ENCODE results near the gene ZNF331.
"Not testable (repeated sequence)": the region's sequence is repeated elsewhere in the genome, so short reads cannot be mapped to it uniquely, and the experiment has no call there.

Gene ZNF331

GRCh38 chr19:53503671-53504364, 34.1 kb upstream of the ZNF331 start:
- not testable (repeated sequence) for H4K8ac ChIP-seq (ENCODE audit: low read depth, low read length); H2BK5ac ChIP-seq (ENCODE audit: low read length); H3K4me1 ChIP-seq (ENCODE audit: control insufficient read depth, low read depth, low read length); H2AK5ac ChIP-seq (ENCODE audit: low read length); H3K36me3 ChIP-seq (ENCODE audit: control insufficient read depth, insufficient read depth, low read length); H3K4me3 ChIP-seq (ENCODE audit: low read length); H3K4ac ChIP-seq (ENCODE audit: low read depth, low read length); H4K5ac ChIP-seq (ENCODE audit: low read length); H2BK120ac ChIP-seq (ENCODE audit: low read depth, low read length); H3K27me3 ChIP-seq (ENCODE audit: insufficient read depth, low read length, poor library complexity); H3K79me2 ChIP-seq (ENCODE audit: control insufficient read depth, insufficient read depth, low read length); H2BK15ac ChIP-seq (replicated peaks; ENCODE audit: low read depth); H3K18ac ChIP-seq (ENCODE audit: low read length); H3K9ac ChIP-seq (ENCODE audit: low read length); H3K4me2 ChIP-seq (ENCODE audit: low read length); H3K23ac ChIP-seq (ENCODE audit: low read length); H3K27ac ChIP-seq (ENCODE audit: low read depth, low read length); H3K79me1 ChIP-seq (ENCODE audit: low read length); H3K56ac ChIP-seq (ENCODE audit: low read length)
- DNase-seq, result peak; percentile 44
- WGBS (ENCODE audit: extremely low coverage, insufficient coverage, low lambda C conversion rate), result no CpG with 5 or more reads among the region's 14 CpGs

GRCh38 chr19:53504365-53504703, 33.6 kb upstream of the ZNF331 start:
- Histone ChIP-seq H3K56ac (ENCODE audit: low read length) (peak overlapping the region; percentile 76), H3K9ac (ENCODE audit: low read length) (peak overlapping the region; percentile 40)
- not testable (repeated sequence) for H3K18ac ChIP-seq (ENCODE audit: low read length); H2AK5ac ChIP-seq (ENCODE audit: low read length); H3K36me3 ChIP-seq (ENCODE audit: control insufficient read depth, insufficient read depth, low read length); H3K27me3 ChIP-seq (ENCODE audit: insufficient read depth, low read length, poor library complexity); H3K4me1 ChIP-seq (ENCODE audit: control insufficient read depth, low read depth, low read length); H4K5ac ChIP-seq (ENCODE audit: low read length); H3K79me2 ChIP-seq (ENCODE audit: control insufficient read depth, insufficient read depth, low read length); H2BK120ac ChIP-seq (ENCODE audit: low read depth, low read length); H3K4ac ChIP-seq (ENCODE audit: low read depth, low read length); H2BK15ac ChIP-seq (replicated peaks; ENCODE audit: low read depth); H2BK5ac ChIP-seq (ENCODE audit: low read length); H3K4me2 ChIP-seq (ENCODE audit: low read length); H3K4me3 ChIP-seq (ENCODE audit: low read length); H3K79me1 ChIP-seq (ENCODE audit: low read length); H3K27ac ChIP-seq (ENCODE audit: low read depth, low read length); H4K8ac ChIP-seq (ENCODE audit: low read depth, low read length); H3K23ac ChIP-seq (ENCODE audit: low read length)
- no CpG with 5 or more reads among the region's 13 CpGs for WGBS (ENCODE audit: extremely low coverage, insufficient coverage, low lambda C conversion rate)
- DNase-seq, result peak; percentile 34

GRCh38 chr19:53504885-53505284, 33.1 kb upstream of the ZNF331 start:
- Histone ChIP-seq H3K9ac (ENCODE audit: low read length) (no peak overlapping the region), H3K23ac (ENCODE audit: low read length) (no peak overlapping the region), H3K36me3 (ENCODE audit: control insufficient read depth, insufficient read depth, low read length) (no peaks in the 10 kb centered on the region), H3K4me1 (ENCODE audit: control insufficient read depth, low read depth, low read length) (no peaks in the 10 kb centered on the region), H3K56ac (ENCODE audit: low read length) (no peak overlapping the region), H3K79me1 (ENCODE audit: low read length) (no peaks in the 10 kb centered on the region), H3K79me2 (ENCODE audit: control insufficient read depth, insufficient read depth, low read length) (no peaks in the 10 kb centered on the region), H4K8ac (ENCODE audit: low read depth, low read length) (no peak overlapping the region), H3K4me2 (ENCODE audit: low read length) (no peak overlapping the region), H2BK120ac (ENCODE audit: low read depth, low read length) (no peak overlapping the region), H3K4ac (ENCODE audit: low read depth, low read length) (no peak overlapping the region), H3K27ac (ENCODE audit: low read depth, low read length) (no peak overlapping the region), H2BK5ac (ENCODE audit: low read length) (no peak overlapping the region), H3K18ac (ENCODE audit: low read length) (no peak overlapping the region), H2AK5ac (ENCODE audit: low read length) (no peak overlapping the region), H2BK15ac (replicated peaks; ENCODE audit: low read depth) (no peak overlapping the region), H3K4me3 (ENCODE audit: low read length) (no peak overlapping the region), H4K5ac (ENCODE audit: low read length) (no peak overlapping the region), H3K27me3 (ENCODE audit: insufficient read depth, low read length, poor library complexity) (no peaks in the 10 kb centered on the region)
- no CpG with 5 or more reads among the region's 7 CpGs for WGBS (ENCODE audit: extremely low coverage, insufficient coverage, low lambda C conversion rate)
- no peak for DNase-seq

- no peak overlapping the region for H2BK120ac ChIP-seq (ENCODE audit: low read depth, low read length)
- no peaks in the 10 kb centered on the region for H3K4me1 ChIP-seq (ENCODE audit: control insufficient read depth, low read depth, low read length)
- no peak overlapping the region for H4K8ac ChIP-seq (ENCODE audit: low read depth, low read length)
- no peaks in the 10 kb centered on the region for H3K27me3 ChIP-seq (ENCODE audit: insufficient read depth, low read length, poor library complexity)
- no peak overlapping the region for H3K23ac ChIP-seq (ENCODE audit: low read length)
- no peak overlapping the region for H3K9ac ChIP-seq (ENCODE audit: low read length)
- H4K5ac ChIP-seq (ENCODE audit: low read length), result no peak overlapping the region
- no peak overlapping the region for H3K4ac ChIP-seq (ENCODE audit: low read depth, low read length)
- H3K18ac ChIP-seq (ENCODE audit: low read length), result no peak overlapping the region
- H3K79me2 ChIP-seq (ENCODE audit: control insufficient read depth, insufficient read depth, low read length), result no peaks in the 10 kb centered on the region
- H2BK5ac ChIP-seq (ENCODE audit: low read length), result no peak overlapping the region
- no peaks in the 10 kb centered on the region for H3K36me3 ChIP-seq (ENCODE audit: control insufficient read depth, insufficient read depth, low read length)
- H3K79me1 ChIP-seq (ENCODE audit: low read length), result no peaks in the 10 kb centered on the region
- WGBS (ENCODE audit: extremely low coverage, insufficient coverage, low lambda C conversion rate), result no CpG with 5 or more reads among the region's 8 CpGs
- DNase-seq, result peak; percentile 39
- H2BK15ac ChIP-seq (replicated peaks; ENCODE audit: low read depth), result no peak overlapping the region
- H3K56ac ChIP-seq (ENCODE audit: low read length), result no peak overlapping the region
- H2AK5ac ChIP-seq (ENCODE audit: low read length), result no peak overlapping the region
- no peak overlapping the region for H3K27ac ChIP-seq (ENCODE audit: low read depth, low read length)
- no peak overlapping the region for H3K4me3 ChIP-seq (ENCODE audit: low read length)
- no peak overlapping the region for H3K4me2 ChIP-seq (ENCODE audit: low read length)
These were observed 31.2 kb upstream of the ZNF331 start for GRCh38 chr19:53506728-53507127.

GRCh38 chr19:53507523-53508442, 30.2 kb upstream of the ZNF331 start:
- no peaks in the 10 kb centered on the region for H3K4me1 ChIP-seq (ENCODE audit: control insufficient read depth, low read depth, low read length)
- H2BK5ac ChIP-seq (ENCODE audit: low read length), result no peak overlapping the region
- no peaks in the 10 kb centered on the region for H3K36me3 ChIP-seq (ENCODE audit: control insufficient read depth, insufficient read depth, low read length)
- no peak overlapping the region for H3K9ac ChIP-seq (ENCODE audit: low read length)
- H2AK5ac ChIP-seq (ENCODE audit: low read length), result no peak overlapping the region
- H2BK120ac ChIP-seq (ENCODE audit: low read depth, low read length), result no peak overlapping the region
- no peak overlapping the region for H2BK15ac ChIP-seq (replicated peaks; ENCODE audit: low read depth)
- H3K27me3 ChIP-seq (ENCODE audit: insufficient read depth, low read length, poor library complexity), result no peaks in the 10 kb centered on the region
- no peak for DNase-seq
- H3K18ac ChIP-seq (ENCODE audit: low read length), result no peak overlapping the region
- H3K4ac ChIP-seq (ENCODE audit: low read depth, low read length), result no peak overlapping the region
- H4K8ac ChIP-seq (ENCODE audit: low read depth, low read length), result no peak overlapping the region
- H3K4me3 ChIP-seq (ENCODE audit: low read length), result no peak overlapping the region
- H3K27ac ChIP-seq (ENCODE audit: low read depth, low read length), result no peak overlapping the region
- H3K23ac ChIP-seq (ENCODE audit: low read length), result no peak overlapping the region
- H3K79me2 ChIP-seq (ENCODE audit: control insufficient read depth, insufficient read depth, low read length), result no peaks in the 10 kb centered on the region
- H3K56ac ChIP-seq (ENCODE audit: low read length), result no peak overlapping the region
- no peaks in the 10 kb centered on the region for H3K79me1 ChIP-seq (ENCODE audit: low read length)
- H4K5ac ChIP-seq (ENCODE audit: low read length), result no peak overlapping the region
- whole genome bisulfite sequencing (ENCODE audit: extremely low coverage, insufficient coverage, low lambda C conversion rate), result no CpG with 5 or more reads among the region's 17 CpGs
- H3K4me2 ChIP-seq (ENCODE audit: low read length), result no peak overlapping the region

All from mesendoderm (in vitro differentiated cells).